ENCODE results near the gene MMP20.

Gene MMP20

GRCh38 chr11:102615077-102615893, 9.8 kb downstream of the MMP20 start:
- peak; percentile 13 for DNase-seq (ENCODE audit: low read depth)
- TF ChIP-seq, protein P1, sequence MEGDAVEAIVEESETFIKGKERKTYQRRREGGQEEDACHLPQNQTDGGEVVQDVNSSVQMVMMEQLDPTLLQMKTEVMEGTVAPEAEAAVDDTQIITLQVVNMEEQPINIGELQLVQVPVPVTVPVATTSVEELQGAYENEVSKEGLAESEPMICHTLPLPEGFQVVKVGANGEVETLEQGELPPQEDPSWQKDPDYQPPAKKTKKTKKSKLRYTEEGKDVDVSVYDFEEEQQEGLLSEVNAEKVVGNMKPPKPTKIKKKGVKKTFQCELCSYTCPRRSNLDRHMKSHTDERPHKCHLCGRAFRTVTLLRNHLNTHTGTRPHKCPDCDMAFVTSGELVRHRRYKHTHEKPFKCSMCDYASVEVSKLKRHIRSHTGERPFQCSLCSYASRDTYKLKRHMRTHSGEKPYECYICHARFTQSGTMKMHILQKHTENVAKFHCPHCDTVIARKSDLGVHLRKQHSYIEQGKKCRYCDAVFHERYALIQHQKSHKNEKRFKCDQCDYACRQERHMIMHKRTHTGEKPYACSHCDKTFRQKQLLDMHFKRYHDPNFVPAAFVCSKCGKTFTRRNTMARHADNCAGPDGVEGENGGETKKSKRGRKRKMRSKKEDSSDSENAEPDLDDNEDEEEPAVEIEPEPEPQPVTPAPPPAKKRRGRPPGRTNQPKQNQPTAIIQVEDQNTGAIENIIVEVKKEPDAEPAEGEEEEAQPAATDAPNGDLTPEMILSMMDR (conservative IDR thresholded peaks at IDR 0.05; ENCODE audit: low read length), result no peak
- H3K4me3 ChIP-seq (ENCODE audit: low read length), result no peak overlapping the region

DNA sequence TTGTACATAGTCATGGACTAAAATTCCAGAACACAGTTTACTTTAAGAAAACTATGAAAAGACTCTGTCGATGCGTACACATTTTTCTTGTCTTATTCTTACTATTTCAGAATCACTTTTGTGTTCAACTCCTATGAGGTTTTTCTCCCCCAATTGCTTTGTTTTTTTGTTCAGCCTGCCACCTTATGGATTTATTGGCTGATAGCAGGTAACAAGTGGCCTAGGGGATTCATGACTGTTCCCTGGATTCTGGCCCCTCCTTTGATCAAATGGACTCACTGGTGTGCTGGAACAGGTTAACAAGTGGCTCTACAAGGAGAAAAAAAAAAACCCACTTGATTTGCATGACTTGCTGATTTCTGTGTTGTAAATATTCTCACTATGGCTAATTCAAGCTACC, 10.6 kb downstream of the MMP20 start:
- no peak overlapping the region for H3K4me3 ChIP-seq (ENCODE audit: low read length)
- TF ChIP-seq, protein P1 (conservative IDR thresholded peaks at IDR 0.05; ENCODE audit: low read length), result no peak; the same call in 1 of the 2 replicates
- no peak for DNase-seq (ENCODE audit: low read depth)

- TF ChIP-seq, protein P1 (conservative IDR thresholded peaks at IDR 0.05; ENCODE audit: low read length), result no peak
Observed at GRCh38 chr11:102614031-102614430, 11.1 kb downstream of the MMP20 start.

DNA sequence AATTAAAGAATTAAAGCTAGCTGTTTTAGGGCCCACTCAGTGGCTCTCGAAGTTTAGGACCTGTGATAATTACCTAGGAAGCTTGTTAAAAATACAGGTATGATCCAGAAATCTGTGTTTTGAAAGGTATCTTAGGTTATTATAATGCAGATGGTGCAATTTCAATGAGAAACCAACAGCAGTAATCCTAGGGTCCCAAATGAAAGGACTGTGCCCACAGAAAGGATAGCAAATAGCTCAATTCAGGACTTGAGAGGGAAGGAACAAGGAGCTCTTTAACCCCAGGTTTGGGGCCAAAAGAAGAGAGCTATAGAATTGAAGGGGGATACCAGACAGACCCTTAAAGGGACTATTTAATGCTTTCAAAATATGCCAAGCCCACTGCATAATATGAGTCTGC, 11.7 kb downstream of the MMP20 start:
- TF ChIP-seq, protein P1 (conservative IDR thresholded peaks at IDR 0.05; ENCODE audit: low read length), result no peak

More at GRCh38 chr11:102614031-102614430, 11.1 kb downstream of the MMP20 start:
- H3K4me3 ChIP-seq (ENCODE audit: low read length), result no peak overlapping the region
- no peak for DNase-seq (ENCODE audit: low read depth)

GRCh38 chr11:102611291-102611690, 13.8 kb downstream of the MMP20 start:
- TF ChIP-seq, protein P1 (conservative IDR thresholded peaks at IDR 0.05; ENCODE audit: low read length), result no peak
- H3K4me3 ChIP-seq (ENCODE audit: low read length), result no peak overlapping the region
- no peak for DNase-seq (ENCODE audit: low read depth)

More for the DNA sequence above, 11.7 kb downstream of the MMP20 start:
- no peak for DNase-seq (ENCODE audit: low read depth)
- no peak overlapping the region for H3K4me3 ChIP-seq (ENCODE audit: low read length)

DNA sequence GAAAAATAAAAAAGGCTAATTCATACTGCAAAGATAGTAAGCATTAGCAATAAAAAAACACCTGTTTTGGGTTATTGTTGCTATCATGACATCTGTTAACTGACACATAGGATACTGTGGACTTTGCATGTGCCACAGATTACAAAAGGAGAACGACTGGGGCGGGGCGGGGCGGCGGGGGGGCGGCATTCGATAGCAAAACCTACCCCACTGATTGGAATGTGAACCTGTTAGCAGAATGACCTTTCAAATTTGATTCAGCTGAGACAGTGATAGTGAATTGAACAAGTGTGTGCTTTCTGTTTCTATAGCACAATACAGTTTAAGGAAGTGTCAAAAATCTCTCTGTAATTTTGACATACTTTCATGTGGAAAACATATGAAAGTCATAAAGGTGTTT, 14.9 kb downstream of the MMP20 start:
- no peak overlapping the region for H3K4me3 ChIP-seq (ENCODE audit: low read length)
- no peak for DNase-seq (ENCODE audit: low read depth)
- TF ChIP-seq, protein P1 (conservative IDR thresholded peaks at IDR 0.05; ENCODE audit: low read length), result no peak

GRCh38 chr11:102608699-102609098, 16.4 kb downstream of the MMP20 start:
- DNase-seq (ENCODE audit: low read depth), result no peak
- no peak overlapping the region for H3K4me3 ChIP-seq (ENCODE audit: low read length)
- TF ChIP-seq, protein P1 (conservative IDR thresholded peaks at IDR 0.05; ENCODE audit: low read length), result no peak

Data from AG10803 (cell line).